Renal cortical epithelial cell (primary cell): ENCODE results near the gene NKAIN2. TPM values are rescaled to one million over a fixed set of nuclear protein-coding genes. Genes with fewer than 3 reads are reported as not detected.

ENCODE experiments used
- DNase-seq: peaks from one replicate; pipeline ENCODE4 v3.0.0-alpha.2; 2011; ENCODE audit warnings: low read depth
- total RNA-seq: library from RNA; depleted of rRNA; stranded (reverse); fragments of >200 nt; gene quantifications from 2 replicates; pipeline ENCODE4 v1.2.3, GENCODE V29; 2014

The NKAIN2 gene
- total RNA-seq, 1 donor from 2014 or later = not detected

DNA sequence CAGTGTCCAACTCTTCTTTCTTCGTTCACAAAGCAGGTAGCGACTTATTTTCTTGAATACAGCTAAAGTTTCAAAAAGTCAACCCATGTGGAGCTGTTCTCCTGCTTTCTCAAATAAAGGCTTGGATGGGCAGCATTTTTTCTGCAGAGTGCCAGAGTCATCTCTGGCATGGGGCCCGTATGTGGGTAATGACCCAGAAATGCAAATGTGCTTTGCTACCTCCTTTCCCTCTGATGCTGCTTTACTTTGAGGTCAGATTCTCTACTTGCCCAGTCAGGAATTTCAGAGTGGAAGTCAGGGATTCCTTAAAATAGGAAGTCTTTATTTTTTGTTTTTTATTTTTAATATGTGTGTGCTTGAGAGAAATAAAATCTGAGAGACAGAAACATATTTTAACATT, 4.9 kb downstream of the NKAIN2 start:
- DNase-seq = peak; percentile 69

DNA sequence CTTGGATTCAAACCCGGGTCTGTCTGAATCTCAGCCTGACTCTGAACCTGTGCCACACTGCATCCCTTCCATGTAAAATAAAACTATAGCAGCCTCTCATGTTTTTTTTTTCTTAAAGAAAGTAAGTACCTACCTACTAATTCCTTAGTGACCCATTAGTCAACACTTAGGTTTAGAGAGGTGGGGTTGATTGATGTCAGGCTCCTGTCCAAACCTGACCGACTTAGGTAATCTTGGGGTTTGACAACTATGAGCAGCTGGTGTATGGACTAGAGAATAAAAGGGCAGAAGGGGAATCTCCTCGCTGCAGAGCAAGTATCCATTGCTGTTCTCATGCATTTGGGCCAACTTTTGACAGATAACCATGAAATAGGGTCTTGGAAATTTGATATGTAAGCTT, 6.5 kb downstream of the NKAIN2 start:
- DNase-seq = no peak

- DNase-seq = no peak
Observed at GRCh38 chr6:123810948-123811347, 7.3 kb downstream of the NKAIN2 start.

DNA sequence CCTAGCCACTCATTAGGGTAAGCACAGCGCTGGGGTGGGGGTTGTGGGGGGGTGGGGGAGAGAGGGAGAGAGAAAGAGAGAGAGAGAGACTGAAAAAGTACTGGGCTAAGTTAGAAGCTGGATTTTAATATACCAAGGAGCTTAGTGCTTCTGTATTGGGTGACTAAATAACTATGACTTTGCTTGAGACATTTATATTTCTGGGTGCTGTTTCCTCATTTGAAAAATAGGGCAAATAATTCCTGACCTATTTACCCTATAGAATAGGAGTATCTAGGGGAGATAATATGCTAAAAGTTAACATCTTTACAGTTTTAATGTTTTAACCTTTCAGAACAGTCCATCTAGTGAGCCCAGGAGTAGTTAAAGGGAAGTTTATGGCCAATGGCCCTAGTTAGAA, 7.7 kb downstream of the NKAIN2 start:
- DNase-seq = no peak

- no peak for DNase-seq
Observed at GRCh38 chr6:123812621-123813020, 9.0 kb downstream of the NKAIN2 start.

- no peak for DNase-seq
Observed at GRCh38 chr6:123821112-123821511, 17.4 kb downstream of the NKAIN2 start.

DNA sequence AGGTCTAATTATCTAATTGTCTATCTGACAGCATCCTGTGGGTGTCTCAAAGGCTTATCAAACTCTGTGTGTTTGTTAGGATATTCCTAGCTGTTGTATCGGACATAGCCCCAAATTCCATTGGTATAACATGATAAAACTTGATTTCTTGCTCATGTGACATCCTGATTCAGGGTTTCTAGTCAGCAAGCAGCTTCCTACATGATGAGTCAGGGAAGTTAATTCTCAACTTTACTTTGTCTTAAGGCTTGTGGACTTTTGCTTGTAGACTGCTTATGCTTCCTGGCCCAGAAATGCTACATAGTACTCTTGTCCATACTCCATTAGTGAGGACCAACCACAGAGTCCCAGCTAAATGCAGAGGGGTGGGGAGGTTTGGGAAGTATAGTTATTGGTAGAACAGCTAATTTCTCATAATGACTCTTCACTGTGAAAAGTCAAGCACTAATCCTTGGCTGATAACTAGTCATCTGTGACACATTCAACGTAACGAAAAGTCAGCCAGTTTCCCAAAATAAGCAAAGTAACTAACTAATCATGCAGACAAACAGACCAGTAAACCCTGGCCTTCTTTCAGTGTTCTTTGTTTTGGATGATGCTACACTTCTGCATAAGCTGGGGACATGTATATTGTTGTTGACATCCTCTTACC, 25.8 kb downstream of the NKAIN2 start:
- DNase-seq = peak; percentile 95

GRCh38 chr6:123830120-123830519, 26.5 kb downstream of the NKAIN2 start:
- DNase-seq = peak; percentile 13

- DNase-seq = no peak
Observed at GRCh38 chr6:123838505-123839234, 35.0 kb downstream of the NKAIN2 start.

DNA sequence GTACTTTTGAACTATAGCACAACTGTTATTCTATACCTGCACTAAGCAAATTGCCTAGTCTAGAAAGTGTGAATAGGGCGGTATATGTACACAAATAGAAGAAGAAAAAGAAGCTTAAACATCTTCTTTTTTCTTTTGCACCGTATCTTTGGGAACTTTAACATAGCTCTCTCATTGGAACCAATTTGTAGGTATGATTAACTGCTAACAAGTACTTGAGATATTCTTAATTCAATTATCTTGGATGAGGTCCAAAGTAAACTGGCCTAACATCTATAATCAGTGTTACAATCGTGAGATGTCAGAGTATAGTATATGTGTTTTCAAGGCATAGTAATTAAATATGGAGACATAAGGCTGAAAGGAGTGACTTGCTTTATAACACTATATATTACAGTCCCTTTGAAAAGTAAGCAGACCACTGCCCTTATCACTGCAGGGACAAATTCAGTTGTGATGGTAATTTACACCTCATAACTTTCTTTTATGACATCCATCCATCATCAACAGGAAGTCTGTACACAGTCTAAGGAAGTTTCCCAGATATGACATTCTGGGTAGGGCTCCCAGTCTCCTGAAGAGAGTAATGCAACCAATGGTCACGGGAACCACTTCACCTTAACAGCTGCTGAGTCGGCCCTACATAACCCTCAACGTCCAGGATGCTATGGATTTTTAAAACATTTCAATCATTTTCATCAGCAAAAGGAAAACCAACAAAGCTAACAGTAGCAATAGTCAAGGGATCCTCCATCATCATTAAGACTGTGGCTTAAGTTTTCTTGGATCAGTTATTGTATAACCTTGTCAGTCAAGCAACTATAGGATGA, 37.6 kb downstream of the NKAIN2 start:
- DNase-seq = no peak

DNA sequence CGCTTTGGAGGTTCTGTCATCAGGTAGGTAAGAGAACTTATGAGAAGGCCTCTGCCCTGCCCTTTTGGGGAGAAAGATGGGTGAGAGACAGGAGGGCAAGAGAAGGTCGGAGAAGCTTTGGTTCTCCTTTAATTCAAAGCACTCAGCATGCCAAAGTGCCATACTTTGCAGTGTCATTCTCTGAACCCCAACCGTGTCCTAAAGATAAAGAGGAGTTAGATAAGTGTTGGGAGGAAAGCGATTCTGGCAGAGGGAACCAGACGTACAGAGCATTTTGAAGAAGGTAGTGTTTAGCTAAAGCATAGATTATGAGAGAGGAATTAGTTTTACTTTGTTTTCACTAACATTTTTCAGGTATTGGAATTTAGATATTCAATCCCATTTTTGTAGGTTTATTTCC, 40.3 kb downstream of the NKAIN2 start:
- no peak for DNase-seq

DNA sequence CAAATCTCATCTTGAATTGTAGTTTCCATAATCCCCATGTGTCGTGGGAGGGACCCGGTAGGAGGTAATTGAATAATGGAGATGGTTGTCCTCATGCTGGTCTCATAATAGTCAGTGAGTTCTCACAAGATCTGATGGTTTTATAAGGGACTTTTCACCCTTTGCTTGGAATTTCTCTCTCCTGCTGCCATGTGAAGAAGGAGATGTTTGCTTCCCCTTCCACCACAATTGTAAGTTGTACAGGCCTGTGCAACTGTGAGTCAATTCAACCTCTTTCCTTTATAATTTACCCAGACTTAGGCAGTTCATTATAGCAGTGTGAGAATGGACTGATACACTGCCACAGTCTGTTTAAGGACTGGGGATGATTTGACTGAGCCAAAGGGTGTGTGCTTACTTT, 44.7 kb downstream of the NKAIN2 start:
- DNase-seq = no peak

- DNase-seq = no peak
Observed at GRCh38 chr6:123849406-123849805, 45.7 kb downstream of the NKAIN2 start.

- no peak for DNase-seq
Observed at GRCh38 chr6:123850555-123850954, 46.9 kb downstream of the NKAIN2 start.

- no peak for DNase-seq
Observed at GRCh38 chr6:123854201-123854600, 50.5 kb downstream of the NKAIN2 start.

- DNase-seq = no peak
Observed at GRCh38 chr6:123855506-123855905, 51.8 kb downstream of the NKAIN2 start.

DNA sequence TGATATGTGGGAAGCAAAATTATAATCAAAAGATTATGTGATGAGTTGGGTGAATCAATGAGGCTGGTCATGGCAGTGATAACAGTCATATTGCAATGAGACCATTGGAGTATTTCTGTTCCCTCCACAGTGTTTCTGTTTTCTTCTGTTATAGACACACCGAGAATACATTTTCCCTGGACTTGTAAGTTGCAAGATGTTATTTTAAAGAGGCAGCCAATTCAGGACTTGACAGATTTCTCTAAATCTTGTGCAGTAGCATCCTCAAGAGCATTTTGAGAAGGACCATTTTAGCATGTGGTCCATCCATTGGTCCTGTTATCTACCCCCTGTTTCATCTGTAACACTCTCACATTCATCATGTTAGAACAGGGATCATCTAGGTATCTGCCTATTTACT, 55.6 kb downstream of the NKAIN2 start:
- DNase-seq = no peak

DNA sequence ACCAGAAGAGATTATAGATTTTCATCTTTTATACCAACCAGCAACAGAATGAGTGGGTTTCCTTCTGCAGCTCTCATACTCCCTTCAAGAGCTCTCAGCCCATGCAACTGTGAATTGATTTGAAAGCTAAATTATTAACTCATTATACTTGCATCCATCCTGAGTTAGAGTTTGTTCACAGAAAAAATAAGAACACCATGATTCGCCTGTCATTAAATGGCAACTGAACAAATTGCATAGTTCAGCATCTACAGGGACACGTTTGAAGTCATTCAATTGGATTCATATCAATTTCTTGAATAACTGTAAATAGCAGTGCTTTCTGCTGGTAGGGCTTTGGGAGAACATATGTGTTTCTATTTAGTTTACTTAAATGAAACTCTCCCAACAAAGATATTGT, 65.7 kb downstream of the NKAIN2 start:
- DNase-seq = no peak

DNA sequence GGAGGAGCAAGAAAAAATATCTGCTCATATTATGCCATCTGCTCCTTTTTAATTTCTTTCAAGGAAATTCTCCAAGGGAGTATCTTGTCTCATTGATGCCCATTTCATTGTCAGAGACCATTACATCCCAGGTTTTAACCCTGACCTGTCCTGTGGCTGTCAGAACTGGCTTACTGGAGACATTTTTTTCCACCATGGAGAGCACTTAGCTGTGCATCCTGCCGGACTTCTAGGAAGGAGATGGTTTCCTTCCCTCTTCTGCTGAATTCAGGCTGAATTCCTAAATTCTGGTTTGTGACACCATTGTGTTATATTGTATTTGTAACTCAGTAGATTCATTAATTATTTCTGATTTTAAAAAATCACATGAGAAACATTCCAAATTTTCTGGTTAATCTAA, 70.3 kb downstream of the NKAIN2 start:
- DNase-seq = no peak

DNA sequence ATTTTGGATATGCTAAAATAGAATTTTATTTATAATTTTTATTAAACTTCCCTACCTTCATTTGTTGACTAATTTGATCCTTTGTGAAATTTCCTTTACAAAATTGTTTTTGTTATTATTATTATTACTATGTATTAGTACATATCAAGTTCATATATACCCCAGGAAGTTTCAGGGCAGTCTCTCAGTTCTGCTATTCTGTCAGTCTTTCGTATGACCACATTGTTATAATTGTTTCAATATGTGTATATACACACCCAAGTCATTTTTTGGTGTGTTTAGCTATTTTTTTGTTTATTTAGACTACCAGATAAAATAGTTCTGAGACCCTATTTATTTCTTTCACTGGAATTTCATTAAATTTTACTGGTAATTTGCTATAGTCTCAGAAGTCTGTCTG, 72.1 kb downstream of the NKAIN2 start:
- no peak for DNase-seq

DNA sequence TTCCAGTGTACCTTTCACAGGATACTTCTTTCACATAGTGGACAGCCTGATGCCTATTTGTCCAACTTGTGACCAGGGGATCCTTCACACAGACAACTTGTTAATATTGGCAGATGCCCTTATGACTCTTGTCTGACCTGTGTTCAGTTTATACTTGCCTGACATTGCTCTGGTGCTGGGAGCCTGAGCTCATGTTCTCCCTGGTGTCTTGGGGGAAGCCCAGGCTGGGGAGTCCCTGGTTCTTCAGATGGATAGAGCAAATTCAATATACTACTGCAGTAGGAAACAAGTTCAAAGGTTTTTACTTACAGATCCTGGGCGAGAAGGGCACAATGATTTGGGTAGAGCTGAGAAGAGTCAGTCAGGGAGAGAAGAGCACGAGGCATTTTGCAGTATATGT, 76.1 kb downstream of the NKAIN2 start:
- no peak for DNase-seq

DNA sequence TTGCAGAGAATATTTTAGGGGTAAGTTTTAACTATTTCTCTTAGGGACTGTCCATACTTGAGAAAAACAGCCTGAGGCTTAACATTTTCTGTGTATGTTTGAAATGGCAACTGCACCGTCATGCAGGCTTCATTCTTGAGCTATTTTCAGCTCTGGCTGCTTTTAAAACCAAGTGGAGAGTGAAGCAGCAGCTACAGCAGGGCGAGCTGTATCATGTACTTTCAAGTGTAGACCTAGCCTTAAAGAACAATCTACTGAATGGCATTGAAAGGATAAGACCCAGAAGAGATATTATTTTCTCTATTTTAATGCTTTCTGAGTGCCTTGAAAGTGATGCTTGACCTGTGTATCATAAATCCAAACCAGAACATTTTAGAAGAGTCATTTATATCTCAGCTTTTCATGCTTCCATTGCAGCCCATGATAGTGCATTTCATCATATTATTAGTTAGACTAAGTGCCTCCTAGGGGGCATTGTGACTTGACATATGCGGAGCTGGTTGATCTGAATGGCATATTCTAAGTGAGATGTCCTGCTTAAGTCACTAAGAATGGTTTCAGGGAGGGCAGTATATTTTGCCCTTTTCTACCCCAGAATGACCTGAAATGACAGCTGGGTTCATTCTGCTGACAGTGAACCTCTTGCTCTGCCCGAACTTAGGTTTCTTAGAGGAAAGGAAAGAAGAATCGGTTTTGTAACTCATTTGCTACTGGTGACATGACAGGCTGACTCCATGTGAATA, 85.3 kb downstream of the NKAIN2 start:
- no peak for DNase-seq
